Peyer's patch (tissue), 4 donors: ENCODE measurements around the gene NDRG4. TPM values are rescaled to one million over a fixed set of nuclear protein-coding genes. Genes with fewer than 3 reads are reported as not detected.

ENCODE experiments used
- DNase-seq, 3 donors: peaks; one replicate each; pipeline ENCODE4 v3.0.0-alpha.2; 2017 to 2019
- H3K27ac ChIP-seq, 4 donors: fragments of 200-600 bp; sonication (generic); one replicate each; pipeline ENCODE4 v1.5.1; 2016 to 2019
- H3K27me3 ChIP-seq, 2 donors: fragments of 200-600 bp; sonication (generic); one replicate each; pipeline ENCODE4 v1.5.1; 2019
- H3K36me3 ChIP-seq, 3 donors: fragments of 200-600 bp; sonication (generic); one replicate each; pipeline ENCODE4 v1.5.1; 2016 to 2019
- H3K4me1 ChIP-seq, 4 donors: fragments of 200-600 bp; sonication (generic); one replicate each; pipeline ENCODE4 v1.5.1; 2016 to 2019
- H3K4me3 ChIP-seq, 4 donors: fragments of 200-600 bp; sonication (generic); 1 replicate in 3 of 4; 2 replicates in 1 of 4; pipeline ENCODE4 v1.5.1; 2016 to 2019; ENCODE audit warnings: mild to moderate bottlenecking in 1 of 4
- H3K9me3 ChIP-seq, 4 donors: fragments of 200-600 bp; sonication (generic); one replicate each; pipeline ENCODE4 v1.5.1; 2016 to 2019; ENCODE audit warnings: mild to moderate bottlenecking in 1 of 4
- POLR2A ChIP-seq, 2 donors: fragments of 450-650 bp; IDR thresholded peaks; one replicate each; pipeline ENCODE4 v1.5.1; 2017; ENCODE audit warnings: antibody characterized with exemption in 2 of 2, mild to moderate bottlenecking in 2 of 2, moderate library complexity in 2 of 2
- total RNA-seq, 4 donors: library from RNA; depleted of rRNA; stranded (reverse); fragments of >200 nt; gene quantifications; one replicate each; pipeline ENCODE4 v1.1.0, GENCODE V29; 2016
- TF ChIP-seq, protein P1 (sequence below), 6 experiments: fragments of 450-650 bp in 4 of 6; fragments of 200-600 bp in 2 of 6; sonication (generic) in 1 of 6; IDR thresholded peaks; one replicate each; pipeline ENCODE4 v1.5.1; 2017 to 2019; ENCODE audit warnings: antibody characterized with exemption in 6 of 6, mild to moderate bottlenecking in 3 of 6, moderate library complexity in 1 of 6

NDRG4 gene
- total RNA-seq, 4 donors from 2014 or later = 2.1 to 7.1 (median 4.9) TPM; not detected in 1

- no peaks in the 10 kb centered on the region for H3K36me3 ChIP-seq
- DNase-seq = no peak
- peaks cover 0 to 3% of the 10 kb centered on the region in 2 donors for H3K27me3 ChIP-seq
- TF ChIP-seq POLR2A (IDR thresholded peaks at IDR 0.05) = no peak
- TF ChIP-seq, protein P1, sequence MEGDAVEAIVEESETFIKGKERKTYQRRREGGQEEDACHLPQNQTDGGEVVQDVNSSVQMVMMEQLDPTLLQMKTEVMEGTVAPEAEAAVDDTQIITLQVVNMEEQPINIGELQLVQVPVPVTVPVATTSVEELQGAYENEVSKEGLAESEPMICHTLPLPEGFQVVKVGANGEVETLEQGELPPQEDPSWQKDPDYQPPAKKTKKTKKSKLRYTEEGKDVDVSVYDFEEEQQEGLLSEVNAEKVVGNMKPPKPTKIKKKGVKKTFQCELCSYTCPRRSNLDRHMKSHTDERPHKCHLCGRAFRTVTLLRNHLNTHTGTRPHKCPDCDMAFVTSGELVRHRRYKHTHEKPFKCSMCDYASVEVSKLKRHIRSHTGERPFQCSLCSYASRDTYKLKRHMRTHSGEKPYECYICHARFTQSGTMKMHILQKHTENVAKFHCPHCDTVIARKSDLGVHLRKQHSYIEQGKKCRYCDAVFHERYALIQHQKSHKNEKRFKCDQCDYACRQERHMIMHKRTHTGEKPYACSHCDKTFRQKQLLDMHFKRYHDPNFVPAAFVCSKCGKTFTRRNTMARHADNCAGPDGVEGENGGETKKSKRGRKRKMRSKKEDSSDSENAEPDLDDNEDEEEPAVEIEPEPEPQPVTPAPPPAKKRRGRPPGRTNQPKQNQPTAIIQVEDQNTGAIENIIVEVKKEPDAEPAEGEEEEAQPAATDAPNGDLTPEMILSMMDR (IDR thresholded peaks at IDR 0.05) = no peak
- peaks cover 0 to 8% (median 6%) of the 10 kb centered on the region in 4 donors for H3K4me1 ChIP-seq
- H3K9me3 ChIP-seq = no peaks in the 10 kb centered on the region
- no peak overlapping the region for H3K4me3 ChIP-seq
- H3K27ac ChIP-seq = peak overlapping the region in 1 of 4 donors; percentile 22
These were observed 4.2 kb upstream of the NDRG4 start for GRCh38 chr16:58495521-58496331.

- no peaks in the 10 kb centered on the region for H3K9me3 ChIP-seq
- DNase-seq = no peak
- peaks cover 0 to 20% (median 12%) of the 10 kb centered on the region in 4 donors for H3K4me1 ChIP-seq
- H3K4me3 ChIP-seq = no peak overlapping the region
- H3K27me3 ChIP-seq = peaks cover 0 to 6% of the 10 kb centered on the region in 2 donors
- H3K27ac ChIP-seq = no peak overlapping the region
- no peaks in the 10 kb centered on the region for H3K36me3 ChIP-seq
- TF ChIP-seq, protein P1 (IDR thresholded peaks at IDR 0.05) = no peak
These were observed 2.5 kb upstream of the NDRG4 start for GRCh38 chr16:58497468-58497867.

- DNase-seq = no peak
- peaks cover 0 to 20% (median 12%) of the 10 kb centered on the region in 4 donors for H3K4me1 ChIP-seq
- H3K36me3 ChIP-seq = no peaks in the 10 kb centered on the region
- H3K4me3 ChIP-seq = no peak overlapping the region
- peaks cover 0 to 6% of the 10 kb centered on the region in 2 donors for H3K27me3 ChIP-seq
- H3K27ac ChIP-seq = no peak overlapping the region
- no peaks in the 10 kb centered on the region for H3K9me3 ChIP-seq
- TF ChIP-seq POLR2A (IDR thresholded peaks at IDR 0.05) = no peak
- TF ChIP-seq, protein P1 (IDR thresholded peaks at IDR 0.05) = no peak
These were observed 2.0 kb upstream of the NDRG4 start for GRCh38 chr16:58497935-58498334.

GRCh38 chr16:58498341-58499091 lies 1.4 kb upstream of the NDRG4 start:
- Histone ChIP-seq H3K36me3 (no peaks in the 10 kb centered on the region), H3K4me3 (no peak overlapping the region), H3K27ac (no peak overlapping the region), H3K27me3 (peaks cover 0 to 9% of the 10 kb centered on the region in 2 donors), H3K4me1 (peaks cover 0 to 20% (median 12%) of the 10 kb centered on the region in 4 donors), H3K9me3 (no peaks in the 10 kb centered on the region)
- DNase-seq = no peak
- no peak for TF ChIP-seq POLR2A (IDR thresholded peaks at IDR 0.05)
- TF ChIP-seq, protein P1 (IDR thresholded peaks at IDR 0.05) = no peak

DNA sequence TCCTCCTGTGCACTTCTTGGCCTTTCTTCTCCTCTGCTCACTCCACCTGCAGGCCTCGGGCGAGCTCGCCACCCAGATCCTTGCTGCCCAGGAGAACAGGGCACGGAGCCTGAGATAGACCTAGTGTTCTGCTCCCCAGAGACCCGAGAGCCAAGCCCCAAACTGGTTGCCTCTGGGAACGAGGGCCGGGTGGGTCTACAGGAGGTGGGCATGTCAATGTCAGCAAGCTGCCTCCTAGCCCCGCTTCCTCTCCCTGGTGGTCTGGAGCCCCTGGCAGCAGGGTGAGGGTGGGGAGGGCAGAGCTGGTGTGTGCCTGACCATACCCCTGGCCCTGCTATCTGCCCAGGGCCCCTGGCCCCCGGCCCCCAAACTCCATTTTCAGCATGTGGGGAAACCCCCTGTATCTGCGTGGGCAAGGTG lies 841 bp upstream of the NDRG4 start:
- TF ChIP-seq, protein P1 (IDR thresholded peaks at IDR 0.05) = no peak
- TF ChIP-seq POLR2A (IDR thresholded peaks at IDR 0.05) = no peak
- Histone ChIP-seq H3K4me1 (peaks cover 0 to 20% (median 12%) of the 10 kb centered on the region in 4 donors), H3K9me3 (no peaks in the 10 kb centered on the region), H3K27ac (no peak overlapping the region), H3K36me3 (no peaks in the 10 kb centered on the region), H3K27me3 (peaks cover 0 to 9% of the 10 kb centered on the region in 2 donors), H3K4me3 (no peak overlapping the region)
- no peak for DNase-seq
